HCT116 (cell line): ENCODE data around the gene CTIF.

Experiments used
- EZH2 ChIP-seq: fragments of 200-600 bp; sonication (generic); IDR thresholded peaks from 2 replicates; pipeline ENCODE4 v1.6.1; 2017; ENCODE audit warnings: antibody characterized with exemption, mixed run types
- TF ChIP-seq, protein P1 (sequence below), 3 experiments: fragments of 200-600 bp in 1 of 3; sonication (generic) in 1 of 3; IDR thresholded peaks in 2 of 3; conservative IDR thresholded peaks in 1 of 3; 2 replicates each; pipeline ENCODE4 v1.5.1; 2012 to 2017; ENCODE audit warnings: low read depth in 2 of 3, low read length in 2 of 3, antibody characterized with exemption in 1 of 3, borderline replicate concordance in 1 of 3, control low read depth in 1 of 3, mild to moderate bottlenecking in 1 of 3, mixed read lengths in 1 of 3, mixed run types in 1 of 3, moderate library complexity in 1 of 3; ENCODE audit not compliant: insufficient read depth in 1 of 3

DNA sequence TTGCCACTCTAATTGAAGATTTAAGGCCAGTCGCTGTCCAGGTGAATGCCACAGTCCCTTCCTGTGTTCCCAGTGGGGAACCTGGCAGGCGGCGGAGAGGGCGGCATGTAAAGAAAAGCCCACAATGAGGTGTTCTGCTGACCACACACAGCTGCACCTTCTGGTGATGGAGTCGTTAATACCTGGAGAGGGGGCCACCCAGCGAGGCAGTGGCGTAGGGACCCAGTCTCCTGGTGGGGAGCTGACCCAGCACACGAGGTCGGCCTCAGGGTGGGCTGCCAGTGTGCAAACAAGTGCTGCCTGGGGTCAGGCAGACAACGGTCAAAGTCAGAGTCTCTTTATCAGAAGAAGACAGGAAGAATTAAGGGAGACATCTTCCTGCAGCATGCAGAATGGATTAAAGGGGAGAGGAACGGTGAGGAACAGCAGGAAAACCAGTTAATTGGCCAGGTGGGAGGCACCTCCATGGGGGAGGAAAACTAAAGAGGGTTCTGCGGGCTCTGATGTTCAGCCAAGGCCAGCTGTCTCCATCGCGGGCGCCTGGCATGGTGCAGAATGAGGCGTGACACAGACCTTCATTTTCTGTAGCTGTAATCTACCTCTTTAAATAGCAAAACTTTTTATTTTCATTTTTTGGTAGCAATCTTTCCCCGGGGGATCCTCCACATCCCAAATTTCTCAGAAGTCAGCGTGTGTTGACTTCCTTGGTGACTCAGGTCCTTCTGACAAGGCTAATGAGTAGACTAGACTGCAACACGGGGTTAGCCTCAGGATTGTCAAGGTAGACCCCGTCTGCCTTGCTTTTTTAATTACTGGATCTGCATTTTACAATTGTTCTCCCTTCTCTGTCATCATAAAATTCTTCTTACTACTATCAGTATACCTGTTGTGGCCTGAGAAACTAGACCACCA lies 333.7 kb downstream of the CTIF start:
- TF ChIP-seq EZH2, result no peak
- TF ChIP-seq, protein P1, sequence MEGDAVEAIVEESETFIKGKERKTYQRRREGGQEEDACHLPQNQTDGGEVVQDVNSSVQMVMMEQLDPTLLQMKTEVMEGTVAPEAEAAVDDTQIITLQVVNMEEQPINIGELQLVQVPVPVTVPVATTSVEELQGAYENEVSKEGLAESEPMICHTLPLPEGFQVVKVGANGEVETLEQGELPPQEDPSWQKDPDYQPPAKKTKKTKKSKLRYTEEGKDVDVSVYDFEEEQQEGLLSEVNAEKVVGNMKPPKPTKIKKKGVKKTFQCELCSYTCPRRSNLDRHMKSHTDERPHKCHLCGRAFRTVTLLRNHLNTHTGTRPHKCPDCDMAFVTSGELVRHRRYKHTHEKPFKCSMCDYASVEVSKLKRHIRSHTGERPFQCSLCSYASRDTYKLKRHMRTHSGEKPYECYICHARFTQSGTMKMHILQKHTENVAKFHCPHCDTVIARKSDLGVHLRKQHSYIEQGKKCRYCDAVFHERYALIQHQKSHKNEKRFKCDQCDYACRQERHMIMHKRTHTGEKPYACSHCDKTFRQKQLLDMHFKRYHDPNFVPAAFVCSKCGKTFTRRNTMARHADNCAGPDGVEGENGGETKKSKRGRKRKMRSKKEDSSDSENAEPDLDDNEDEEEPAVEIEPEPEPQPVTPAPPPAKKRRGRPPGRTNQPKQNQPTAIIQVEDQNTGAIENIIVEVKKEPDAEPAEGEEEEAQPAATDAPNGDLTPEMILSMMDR (IDR thresholded peaks at IDR 0.05 in 2 of 3, conservative IDR thresholded peaks at IDR 0.05 in 1 of 3; ENCODE audit: borderline replicate concordance in 1 of 3, insufficient read depth in 1 of 3, low read depth in 2 of 3, low read length in 2 of 3), result no peak
